OCI-LY7 (cell line): ENCODE results near the gene TMEM238.

ENCODE experiments used
- CTCF ChIP-seq: fragments of 200-600 bp; sonication (generic); conservative IDR thresholded peaks from 2 replicates; pipeline ENCODE4 v1.5.1; 2014; ENCODE audit warnings: mild to moderate bottlenecking, antibody characterized with exemption, low read length, moderate library complexity, mixed read lengths
- EZH2phosphoT487 ChIP-seq: fragments of 200-600 bp; sonication (generic); IDR thresholded peaks from 2 replicates; pipeline ENCODE4 v1.6.1; 2018; ENCODE audit warnings: low read depth, borderline replicate concordance, mild to moderate bottlenecking, mixed run types, antibody characterized with exemption, low read length, moderate library complexity, mixed read lengths

- TF ChIP-seq CTCF (no peak), EZH2phosphoT487 (no peak)
Measured at GRCh38 chr19:55384131-55384919, at the start of gene TMEM238.
